Gastroesophageal sphincter (tissue), 4 donors: ENCODE results near the gene S100A7. TPM values are rescaled to one million over a fixed set of nuclear protein-coding genes. Genes with fewer than 3 reads are reported as not detected.

Experiments used
- ATAC-seq: fragments of 150-250 bp; one replicate; pipeline ENCODE4 v1.9.1; 2016; ENCODE audit warnings: mild to moderate bottlenecking, moderate library complexity
- H3K27ac ChIP-seq, 4 donors: fragments of 200-600 bp; sonication (generic) in 3 of 4; 1 replicate in 3 of 4; 2 replicates in 1 of 4; pipeline ENCODE4 v1.5.1; 2016 to 2019
- H3K27me3 ChIP-seq: fragments of 200-600 bp; sonication (generic); one replicate; pipeline ENCODE4 v1.5.1; 2019
- H3K36me3 ChIP-seq, 2 donors: fragments of 200-600 bp; sonication (generic); one replicate each; pipeline ENCODE4 v1.5.1; 2019; ENCODE audit warnings: control low read depth in 1 of 2
- H3K4me1 ChIP-seq, 3 donors: fragments of 200-600 bp; sonication (generic); 1 replicate in 2 of 3; 2 replicates in 1 of 3; pipeline ENCODE4 v1.5.1; 2016 to 2019; ENCODE audit warnings: control low read depth in 2 of 3
- H3K4me3 ChIP-seq, 2 donors: fragments of 200-600 bp; sonication (generic); one replicate each; pipeline ENCODE4 v1.5.1; 2019; ENCODE audit warnings: mild to moderate bottlenecking in 1 of 2, moderate library complexity in 1 of 2
- H3K9me3 ChIP-seq, 3 donors: fragments of 200-600 bp; sonication (generic); one replicate each; pipeline ENCODE4 v1.5.1; 2017 to 2019; ENCODE audit warnings: control low read depth in 2 of 3
- EP300 ChIP-seq: sonication (generic); formaldehyde crosslinking; IDR thresholded peaks from one replicate; pipeline ENCODE4 v1.6.1; 2017; ENCODE audit warnings: antibody characterized with exemption, mild to moderate bottlenecking
- POLR2A ChIP-seq, 2 donors: fragments of 450-650 bp; IDR thresholded peaks; one replicate each; pipeline ENCODE4 v1.6.1; 2017; ENCODE audit warnings: antibody characterized with exemption in 2 of 2, mild to moderate bottlenecking in 2 of 2, moderate library complexity in 1 of 2
- POLR2AphosphoS5 ChIP-seq: sonication (generic); formaldehyde crosslinking; IDR thresholded peaks from one replicate; pipeline ENCODE4 v1.6.1; 2017; ENCODE audit warnings: antibody characterized with exemption
- WGBS, 2 donors: methylation state at CpG; one replicate each; pipeline ENCODE4 v1.1.5; 2018; ENCODE audit warnings: low coverage in 1 of 2; 5-methylcytosine and 5-hydroxymethylcytosine counted together
- total RNA-seq, 4 donors: library from RNA; depleted of rRNA; stranded (reverse); fragments of >200 nt; gene quantifications; one replicate each; pipeline ENCODE4 v1.1.0, GENCODE V29; 2016
- TF ChIP-seq, protein P1 (sequence below), 4 experiments: fragments of 200-600 bp in 2 of 4; fragments of 450-650 bp in 2 of 4; sonication (generic) in 1 of 4; IDR thresholded peaks; one replicate each; pipeline ENCODE4 v1.5.1; 2017 to 2019; ENCODE audit warnings: antibody characterized with exemption in 4 of 4, mild to moderate bottlenecking in 2 of 4, moderate library complexity in 2 of 4

Gene S100A7
- total RNA-seq, 4 donors from 2014 or later: 33.0 to 253 TPM; not detected in 2

GRCh38 chr1:153432874-153433681, 27.4 kb downstream of the S100A7 start:
- no peaks in the 10 kb centered on the region for H3K4me1 ChIP-seq
- no peaks in the 10 kb centered on the region for H3K9me3 ChIP-seq
- no peak for TF ChIP-seq POLR2A (IDR thresholded peaks at IDR 0.05)
- no peak for TF ChIP-seq POLR2AphosphoS5
- TF ChIP-seq EP300: no peak
- TF ChIP-seq, protein P1, sequence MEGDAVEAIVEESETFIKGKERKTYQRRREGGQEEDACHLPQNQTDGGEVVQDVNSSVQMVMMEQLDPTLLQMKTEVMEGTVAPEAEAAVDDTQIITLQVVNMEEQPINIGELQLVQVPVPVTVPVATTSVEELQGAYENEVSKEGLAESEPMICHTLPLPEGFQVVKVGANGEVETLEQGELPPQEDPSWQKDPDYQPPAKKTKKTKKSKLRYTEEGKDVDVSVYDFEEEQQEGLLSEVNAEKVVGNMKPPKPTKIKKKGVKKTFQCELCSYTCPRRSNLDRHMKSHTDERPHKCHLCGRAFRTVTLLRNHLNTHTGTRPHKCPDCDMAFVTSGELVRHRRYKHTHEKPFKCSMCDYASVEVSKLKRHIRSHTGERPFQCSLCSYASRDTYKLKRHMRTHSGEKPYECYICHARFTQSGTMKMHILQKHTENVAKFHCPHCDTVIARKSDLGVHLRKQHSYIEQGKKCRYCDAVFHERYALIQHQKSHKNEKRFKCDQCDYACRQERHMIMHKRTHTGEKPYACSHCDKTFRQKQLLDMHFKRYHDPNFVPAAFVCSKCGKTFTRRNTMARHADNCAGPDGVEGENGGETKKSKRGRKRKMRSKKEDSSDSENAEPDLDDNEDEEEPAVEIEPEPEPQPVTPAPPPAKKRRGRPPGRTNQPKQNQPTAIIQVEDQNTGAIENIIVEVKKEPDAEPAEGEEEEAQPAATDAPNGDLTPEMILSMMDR (IDR thresholded peaks at IDR 0.05): no peak
- no peak for ATAC-seq
- H3K36me3 ChIP-seq: no peaks in the 10 kb centered on the region
- no peak overlapping the region for H3K4me3 ChIP-seq
- 50% methylated on average over 5 of the region's 9 CpGs; no CpG with 5 or more reads in 1 of the 2 donors for WGBS, 2 donors
- no peak overlapping the region for H3K27ac ChIP-seq
- peaks cover 32% of the 10 kb centered on the region for H3K27me3 ChIP-seq

GRCh38 chr1:153431928-153432327, 28.5 kb downstream of the S100A7 start:
- Histone ChIP-seq H3K4me1 (no peaks in the 10 kb centered on the region), H3K36me3 (no peaks in the 10 kb centered on the region), H3K4me3 (no peak overlapping the region), H3K27ac (no peak overlapping the region), H3K9me3 (no peaks in the 10 kb centered on the region), H3K27me3 (peaks cover 28% of the 10 kb centered on the region)
- TF ChIP-seq, protein P1 (IDR thresholded peaks at IDR 0.05): no peak
- TF ChIP-seq POLR2AphosphoS5 (no peak), EP300 (no peak), POLR2A (IDR thresholded peaks at IDR 0.05) (no peak)
- 48 to 86% methylated on average over 1 to 4 of the region's 4 CpGs for WGBS, 2 donors
- no peak for ATAC-seq

DNA sequence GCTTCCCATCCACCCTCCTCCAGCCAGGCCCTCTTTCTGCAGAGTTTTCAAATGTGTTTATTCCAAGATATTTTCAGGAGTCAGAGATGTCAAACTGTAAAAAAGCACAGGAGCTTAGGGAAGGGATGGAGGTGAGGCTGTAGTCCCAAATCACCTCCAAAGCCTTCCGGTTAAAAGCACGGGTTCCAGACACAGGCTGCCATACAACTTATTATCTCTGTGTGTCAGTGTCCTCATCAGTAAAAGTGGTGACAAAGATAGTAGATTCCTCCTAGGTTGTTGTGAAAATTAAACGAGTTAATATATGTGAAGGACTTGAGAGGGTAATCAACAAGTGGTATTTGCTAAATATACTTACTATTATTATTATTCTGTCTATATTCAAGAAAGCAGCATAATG, 29.0 kb downstream of the S100A7 start:
- WGBS, 2 donors: 68 to 82% methylated on average over 3 of the region's 3 CpGs
- no peak overlapping the region for H3K27ac ChIP-seq
- no peaks in the 10 kb centered on the region for H3K36me3 ChIP-seq
- no peak overlapping the region for H3K4me3 ChIP-seq
- no peak for ATAC-seq
- TF ChIP-seq POLR2AphosphoS5 (no peak), EP300 (no peak), POLR2A (IDR thresholded peaks at IDR 0.05) (no peak)
- TF ChIP-seq, protein P1 (IDR thresholded peaks at IDR 0.05): no peak
- no peaks in the 10 kb centered on the region for H3K9me3 ChIP-seq
- no peaks in the 10 kb centered on the region for H3K4me1 ChIP-seq
- H3K27me3 ChIP-seq: peaks cover 33% of the 10 kb centered on the region

- Histone ChIP-seq H3K27ac (no peak overlapping the region), H3K4me1 (no peaks in the 10 kb centered on the region), H3K36me3 (no peaks in the 10 kb centered on the region), H3K4me3 (no peak overlapping the region), H3K9me3 (no peaks in the 10 kb centered on the region), H3K27me3 (peaks cover 35% of the 10 kb centered on the region)
- TF ChIP-seq, protein P1 (IDR thresholded peaks at IDR 0.05): no peak
- TF ChIP-seq EP300: no peak
- no peak for TF ChIP-seq POLR2A (IDR thresholded peaks at IDR 0.05)
- no peak for TF ChIP-seq POLR2AphosphoS5
- WGBS, 2 donors: 83 to 87% methylated on average over 16 of the region's 17 CpGs
- ATAC-seq: no peak
These were observed 29.4 kb downstream of the S100A7 start for GRCh38 chr1:153431002-153431401.

GRCh38 chr1:153430561-153430960, 29.9 kb downstream of the S100A7 start:
- Histone ChIP-seq H3K36me3 (no peaks in the 10 kb centered on the region), H3K27me3 (peaks cover 35% of the 10 kb centered on the region), H3K27ac (no peak overlapping the region), H3K4me3 (no peak overlapping the region), H3K4me1 (no peaks in the 10 kb centered on the region), H3K9me3 (no peaks in the 10 kb centered on the region)
- no peak for ATAC-seq
- TF ChIP-seq, protein P1 (IDR thresholded peaks at IDR 0.05): no peak
- no peak for TF ChIP-seq EP300
- no peak for TF ChIP-seq POLR2AphosphoS5
- no CpG with 5 or more reads among the region's 3 CpGs for WGBS, 2 donors
